Jurkat, Clone E6-1 (cell line): ENCODE results near the gene SEMA7A.

Source experiments
- DNase-seq: peaks from one replicate; pipeline ENCODE4 v3.0.0-alpha.2; 2011; ENCODE audit warnings: low read depth, low spot score
- H3K4me3 ChIP-seq: 2 replicates; pipeline ENCODE4 v1.5.1; 2011; ENCODE audit warnings: mild to moderate bottlenecking, low read length, control low read depth, moderate library complexity

Gene SEMA7A

DNA sequence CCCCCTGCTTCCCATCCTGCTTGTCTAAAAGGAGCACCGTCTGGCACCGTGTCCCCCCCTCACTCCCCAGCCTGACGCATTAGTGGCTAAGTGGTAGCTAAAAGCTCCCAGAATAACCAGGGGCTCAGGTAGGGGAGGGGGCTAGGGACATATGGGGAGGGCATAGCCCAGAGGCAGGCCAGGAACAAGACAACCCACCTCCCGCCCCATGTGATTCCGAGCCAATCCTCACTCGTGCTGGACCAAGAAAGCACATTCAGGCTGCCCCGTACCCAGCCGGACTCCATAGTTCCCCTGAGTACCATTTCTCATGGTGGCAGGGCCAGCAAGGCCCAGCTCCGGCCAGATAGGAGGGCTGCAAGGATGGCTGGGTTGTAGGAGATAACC is 11.5 kb downstream of the SEMA7A start:
- DNase-seq, result no peak

DNA sequence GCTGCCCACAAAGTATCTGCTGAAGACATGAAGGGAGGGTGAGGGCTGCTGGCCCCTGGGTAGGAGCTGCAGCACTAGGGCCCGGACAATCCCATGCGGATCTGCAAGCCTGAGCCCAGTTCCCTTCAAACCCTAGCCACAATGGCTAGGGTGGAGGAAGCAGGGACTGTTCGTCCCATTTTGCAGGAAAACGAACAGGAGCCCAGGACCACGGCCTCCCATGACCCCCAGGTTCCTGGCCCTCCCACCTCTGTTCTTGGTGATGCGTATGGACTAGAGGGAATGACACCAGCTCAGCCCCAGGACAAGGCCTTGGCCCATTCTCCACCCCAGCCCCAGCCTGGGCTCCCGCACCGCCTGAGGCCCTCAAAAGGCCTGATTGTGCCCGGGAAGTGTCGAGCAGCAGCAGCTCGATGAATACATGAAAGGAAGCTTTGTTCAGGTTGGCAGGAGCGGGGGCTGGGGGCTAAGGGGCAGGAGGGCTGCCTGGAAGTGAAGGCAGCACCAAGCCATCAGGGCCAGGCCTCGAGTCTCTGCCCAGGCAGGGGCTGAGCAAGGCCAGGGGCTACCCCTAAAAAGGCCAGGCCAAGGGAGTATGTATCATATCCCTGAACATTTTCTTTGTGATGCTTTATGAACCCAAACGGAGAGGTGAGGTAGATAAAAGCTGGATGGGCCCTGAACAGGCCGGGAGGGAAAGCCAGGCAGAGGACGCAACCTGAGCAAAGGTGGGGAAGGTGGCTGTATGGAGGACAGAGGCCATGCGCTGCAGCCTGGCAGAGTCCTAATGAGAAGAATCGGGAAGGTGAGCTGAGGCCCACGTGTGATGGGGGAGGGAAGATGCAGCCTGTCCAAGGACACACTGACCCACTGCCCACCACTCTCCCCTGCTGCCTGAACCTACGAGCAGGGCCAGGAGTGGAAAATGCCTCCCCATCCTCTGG is 12.2 kb downstream of the SEMA7A start:
- H3K4me3 ChIP-seq, result no peak overlapping the region

More for the DNA sequence above, 11.5 kb downstream of the SEMA7A start:
- H3K4me3 ChIP-seq, result no peak overlapping the region

DNA sequence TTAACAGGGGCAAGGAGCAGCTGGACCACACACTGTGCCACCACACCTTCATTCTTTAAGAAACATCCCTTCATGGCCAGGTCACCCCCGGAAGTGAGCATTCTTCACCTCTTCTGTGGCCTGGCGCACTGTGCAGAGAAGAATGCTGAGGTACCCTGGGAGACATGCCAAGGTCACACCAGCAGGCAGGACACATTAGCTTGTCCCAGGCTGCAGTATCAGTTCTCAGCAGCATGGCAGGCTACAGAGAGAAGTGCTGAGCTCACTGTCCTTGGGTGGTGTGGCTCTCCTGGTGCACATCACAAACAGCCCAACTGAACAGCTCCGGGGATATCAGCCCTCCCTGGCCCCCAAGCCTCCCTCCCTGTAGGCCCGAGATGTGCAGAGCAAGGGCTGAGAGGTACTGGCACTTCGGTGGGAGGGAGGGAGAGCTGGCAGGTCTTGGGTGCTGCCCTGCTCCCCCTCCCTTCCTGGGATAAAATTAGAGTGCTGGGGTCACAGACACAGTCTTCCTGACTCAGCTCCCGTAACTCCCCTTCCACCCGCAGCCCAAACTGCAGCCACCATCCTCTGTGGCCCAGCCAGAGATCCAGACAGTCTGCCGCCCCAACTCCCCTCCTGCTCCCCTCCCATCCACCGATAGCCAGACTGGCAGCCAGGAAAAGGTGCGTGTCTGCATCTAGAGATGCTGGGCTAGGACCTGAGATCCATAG is 13.4 kb downstream of the SEMA7A start:
- H3K4me3 ChIP-seq, result no peak overlapping the region
- DNase-seq, result no peak

More for the DNA sequence above, 12.2 kb downstream of the SEMA7A start:
- no peak for DNase-seq

DNA sequence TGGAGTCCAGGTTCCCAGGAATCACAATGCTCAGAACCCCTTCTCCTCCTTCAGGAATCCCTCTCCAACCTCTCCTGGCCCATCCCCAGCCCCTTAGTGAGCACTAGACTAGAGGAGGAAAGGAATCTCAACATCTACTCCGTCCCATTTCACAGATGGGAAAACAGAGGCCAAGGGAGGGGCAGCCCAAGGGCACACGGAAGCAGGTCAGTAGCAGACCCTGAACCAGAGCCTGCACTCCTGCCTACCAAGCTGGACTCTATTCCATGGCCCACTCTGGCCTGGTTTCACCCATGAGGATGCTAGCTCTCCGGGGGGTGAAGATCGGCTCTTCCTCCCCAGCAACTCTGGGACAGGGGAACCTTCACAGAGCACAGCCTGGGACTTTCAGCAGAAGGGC is 14.3 kb downstream of the SEMA7A start:
- no peak overlapping the region for H3K4me3 ChIP-seq

DNA sequence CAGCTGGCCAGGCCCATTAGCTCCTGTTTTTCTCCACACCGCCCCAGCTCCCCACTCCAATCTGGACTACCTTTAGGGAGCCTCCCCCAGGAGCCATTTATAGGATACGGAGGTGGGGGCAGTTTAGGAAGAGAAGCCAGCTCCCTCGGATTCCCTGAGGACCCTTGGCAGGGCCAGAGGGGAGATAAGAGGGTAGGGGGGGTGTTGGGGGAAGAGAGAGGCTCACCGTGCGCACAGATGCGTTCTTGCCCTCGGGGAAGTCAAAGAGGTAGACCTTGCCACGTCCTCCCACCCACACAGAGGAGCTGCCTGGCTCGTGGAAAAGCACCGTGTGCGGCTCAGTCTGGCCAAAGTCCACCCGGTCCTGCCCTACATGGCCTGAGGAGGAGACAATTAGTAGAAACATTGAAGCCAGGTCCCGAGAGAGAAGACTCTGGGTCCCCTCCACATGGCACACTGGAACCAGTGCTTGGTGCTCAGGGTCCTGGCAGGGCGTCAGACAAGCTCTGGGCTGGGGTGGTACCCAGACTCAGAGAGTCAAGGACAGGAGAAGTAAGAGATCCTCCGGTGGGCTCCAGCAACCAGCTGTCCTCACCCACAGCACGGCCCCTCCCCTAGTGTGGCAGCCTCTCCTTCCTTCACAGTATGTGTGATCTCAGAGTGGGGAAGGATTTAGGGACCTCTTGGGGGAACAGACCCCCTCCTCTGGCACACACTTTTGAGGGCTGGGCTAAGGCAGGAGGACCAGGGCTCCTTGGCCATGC is 15.0 kb downstream of the SEMA7A start:
- no peak for DNase-seq
- no peak overlapping the region for H3K4me3 ChIP-seq

More for the DNA sequence above, 14.3 kb downstream of the SEMA7A start:
- DNase-seq, result no peak

DNA sequence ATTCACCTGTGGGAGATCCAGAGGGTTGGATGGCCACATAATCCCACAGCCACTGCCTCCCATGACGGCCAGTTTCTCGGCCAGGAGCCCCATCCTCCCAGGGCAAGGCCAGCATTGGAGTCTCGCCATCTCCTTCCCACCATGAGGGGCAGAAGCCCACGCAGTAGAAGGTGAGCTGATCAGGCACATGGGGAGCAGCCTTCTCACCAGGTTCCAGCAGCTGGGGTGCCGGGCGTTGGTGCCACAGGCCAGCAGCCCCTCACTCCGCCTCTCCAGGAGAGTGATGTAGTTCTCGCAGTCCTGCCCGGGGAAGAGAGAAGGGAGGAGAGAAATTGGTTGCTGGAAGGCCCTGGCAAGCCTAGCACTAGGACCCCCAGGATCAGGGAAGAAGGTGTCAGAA is 16.1 kb downstream of the SEMA7A start:
- DNase-seq, result no peak
- no peak overlapping the region for H3K4me3 ChIP-seq

DNA sequence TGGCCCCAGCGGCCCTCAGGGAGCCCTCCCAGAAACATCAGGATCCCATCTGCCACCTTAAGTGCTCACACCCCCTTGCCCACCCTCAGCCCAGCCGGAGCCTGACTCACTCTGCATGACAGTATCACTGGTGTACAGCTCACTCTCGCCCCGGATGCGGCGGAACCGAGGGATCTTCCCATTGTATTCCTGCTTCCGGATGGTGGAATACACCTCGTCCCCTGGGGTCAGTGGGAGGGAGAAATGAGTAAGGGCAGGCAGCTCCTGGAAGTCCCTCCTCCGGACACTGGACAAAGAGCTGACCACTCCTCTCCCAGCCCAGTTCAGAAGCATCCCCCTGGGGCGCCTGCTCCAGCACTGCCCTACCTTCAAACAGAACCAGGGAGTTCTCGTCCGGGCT is 16.5 kb downstream of the SEMA7A start:
- H3K4me3 ChIP-seq, result no peak overlapping the region
- no peak for DNase-seq

DNA sequence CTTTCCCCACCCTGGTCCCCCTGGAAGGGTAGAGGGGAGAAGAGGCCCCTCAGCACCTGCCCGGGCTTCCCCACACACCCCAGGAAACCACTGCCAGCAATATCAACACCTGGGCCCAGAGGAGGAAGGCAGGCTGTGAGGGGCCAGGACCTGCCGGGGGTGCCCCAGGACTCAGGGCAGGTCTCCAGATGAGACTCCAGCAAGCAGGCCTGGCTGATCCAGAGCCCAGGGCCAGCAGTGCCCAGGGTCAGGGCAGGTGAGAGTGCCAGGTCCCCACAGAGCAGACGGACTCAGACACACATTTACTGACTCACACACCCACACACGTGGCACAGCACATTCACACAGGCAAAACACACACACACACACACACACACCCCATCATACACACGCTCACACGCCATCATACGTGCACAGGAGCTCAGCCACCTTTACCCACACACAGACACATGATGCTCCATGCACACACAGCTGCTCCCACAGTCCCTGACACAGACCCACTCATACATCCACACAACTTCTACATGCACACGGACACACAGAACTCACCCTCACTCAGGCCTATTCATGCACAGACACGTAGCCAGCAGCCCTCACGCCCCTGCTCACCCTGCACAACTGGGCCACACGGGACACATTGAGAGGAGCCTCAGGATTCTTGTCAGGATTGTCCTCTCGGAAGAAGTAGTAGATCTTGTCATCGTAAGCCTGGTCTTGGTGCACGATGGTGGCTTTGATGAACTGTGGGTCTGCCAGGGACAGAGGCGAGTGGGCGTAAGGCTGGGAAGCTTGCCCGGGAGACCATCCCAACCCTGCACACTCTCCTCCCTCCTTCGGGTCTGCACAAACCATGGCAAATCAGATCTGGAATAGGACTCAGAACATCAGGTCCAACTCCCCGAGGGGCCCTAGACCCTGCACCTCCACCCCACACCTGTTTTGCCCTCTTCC is 17.5 kb downstream of the SEMA7A start:
- no peak for DNase-seq
- H3K4me3 ChIP-seq, result no peak overlapping the region

DNA sequence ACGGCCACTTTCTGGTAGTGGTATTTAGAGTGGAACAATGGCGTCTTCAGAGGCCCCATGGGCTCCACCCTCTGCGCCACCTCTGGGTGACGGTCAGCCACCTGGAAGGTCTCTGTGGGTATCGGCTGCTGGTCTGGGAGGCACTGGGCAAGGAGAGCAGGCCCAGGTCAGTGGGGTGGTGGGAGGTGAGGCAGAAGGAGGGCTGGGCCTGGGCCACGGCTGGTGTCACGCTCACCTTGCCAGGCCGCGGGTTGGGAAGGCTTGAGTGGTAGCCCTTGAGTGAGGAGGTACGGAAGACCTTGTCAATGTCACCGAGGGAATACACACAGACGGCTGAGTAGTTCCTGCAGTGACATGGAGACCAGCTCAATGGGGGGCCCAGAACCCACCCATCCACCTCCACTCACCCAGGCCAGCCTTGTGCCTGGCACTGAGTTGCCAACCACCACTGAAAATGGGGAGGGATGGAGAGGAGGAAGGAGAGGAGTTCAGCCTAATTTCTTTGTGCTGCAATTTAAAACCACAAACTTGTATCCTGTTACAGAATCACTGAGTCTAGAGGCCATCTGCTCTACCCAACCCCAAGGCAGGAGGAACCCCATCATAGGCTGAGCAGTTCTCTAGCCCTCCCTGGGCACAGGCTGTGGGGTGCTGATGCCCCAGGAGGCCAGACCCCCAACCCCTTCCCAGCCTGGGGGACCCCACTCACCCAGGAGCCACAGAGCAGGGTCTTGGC is 19.0 kb downstream of the SEMA7A start:
- peak; percentile 55 for DNase-seq

DNA sequence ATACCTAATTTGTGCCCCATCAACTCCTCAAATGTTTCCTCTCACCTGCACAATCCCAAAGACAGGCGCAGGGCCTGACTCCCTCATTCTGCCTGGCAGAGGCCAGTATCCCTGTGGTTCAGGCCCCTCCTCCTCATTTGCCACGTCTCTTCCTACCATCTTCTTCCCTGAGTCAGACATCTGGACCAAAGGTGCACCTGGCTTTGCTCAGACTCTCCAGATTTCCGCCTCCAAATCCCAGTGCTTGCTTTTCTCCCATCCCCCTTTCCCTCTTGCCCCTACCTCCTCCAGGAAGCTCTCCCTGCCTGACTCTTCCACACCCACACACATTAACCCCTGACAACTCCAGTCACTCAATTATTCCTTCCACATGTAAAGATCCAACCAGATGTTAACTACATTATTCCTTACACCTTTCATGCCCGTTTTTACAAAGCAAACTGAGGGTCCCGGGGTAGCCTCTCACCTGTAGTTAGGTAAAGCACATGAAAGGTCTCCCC is 19.6 kb downstream of the SEMA7A start:
- H3K4me3 ChIP-seq, result no peak overlapping the region
- DNase-seq, result no peak

More for the DNA sequence above, 19.0 kb downstream of the SEMA7A start:
- no peak overlapping the region for H3K4me3 ChIP-seq

DNA sequence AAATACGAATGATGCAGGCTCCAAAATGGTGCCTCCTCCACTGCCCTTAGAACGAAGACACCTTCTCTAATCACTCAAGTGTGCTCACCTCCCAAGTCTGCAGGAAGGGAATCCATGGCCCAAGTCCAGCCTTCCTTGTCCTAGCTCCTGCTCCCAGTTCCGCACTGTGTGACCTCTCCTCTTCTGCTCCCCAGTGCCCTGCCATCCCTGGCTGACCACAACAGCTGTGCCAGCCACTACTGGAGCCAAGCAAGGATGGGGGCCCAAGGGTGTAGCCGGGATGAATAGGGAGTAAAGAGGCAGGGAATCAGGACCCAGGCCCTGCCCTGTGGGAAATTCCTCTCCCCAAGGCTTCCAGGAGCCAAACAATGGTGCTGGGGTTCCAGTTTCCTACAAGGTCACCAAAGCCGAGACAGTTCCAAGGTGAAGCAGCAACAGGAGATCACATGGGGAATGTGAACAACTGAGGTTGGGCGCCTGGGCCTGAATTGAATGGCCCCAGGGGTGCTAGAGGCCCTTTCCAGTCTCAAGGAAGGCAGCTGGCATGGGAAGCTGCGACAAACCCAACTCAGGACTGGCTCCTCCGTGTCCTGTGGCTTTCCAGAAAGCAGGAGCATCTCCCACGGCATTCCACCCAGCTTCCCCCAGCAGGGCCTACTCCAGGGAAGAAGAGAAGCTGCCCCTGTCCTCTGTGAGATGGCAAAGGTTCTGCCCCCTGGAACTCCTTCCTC is 20.2 kb downstream of the SEMA7A start:
- no peak overlapping the region for H3K4me3 ChIP-seq
- DNase-seq, result no peak

DNA sequence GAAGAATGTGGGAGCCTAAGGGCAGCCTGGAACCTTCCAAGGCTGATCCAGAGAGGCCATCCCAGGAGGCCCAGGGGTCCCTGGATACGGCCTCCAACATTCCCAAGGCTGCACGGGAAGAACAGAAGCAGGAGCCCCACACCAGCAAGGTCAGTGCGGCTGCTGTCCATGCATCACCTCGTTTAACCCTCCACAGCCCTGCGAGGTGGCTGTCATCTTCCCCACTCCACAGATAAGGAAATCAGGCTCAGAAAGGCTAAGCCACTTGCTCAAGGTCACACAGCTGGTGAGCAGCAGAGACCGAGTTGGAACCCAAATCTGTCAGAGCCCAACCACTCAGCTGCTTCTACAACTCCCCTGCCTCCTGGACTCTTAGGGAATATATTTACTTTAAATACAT is 21.6 kb downstream of the SEMA7A start:
- DNase-seq, result no peak
- H3K4me3 ChIP-seq, result no peak overlapping the region

DNA sequence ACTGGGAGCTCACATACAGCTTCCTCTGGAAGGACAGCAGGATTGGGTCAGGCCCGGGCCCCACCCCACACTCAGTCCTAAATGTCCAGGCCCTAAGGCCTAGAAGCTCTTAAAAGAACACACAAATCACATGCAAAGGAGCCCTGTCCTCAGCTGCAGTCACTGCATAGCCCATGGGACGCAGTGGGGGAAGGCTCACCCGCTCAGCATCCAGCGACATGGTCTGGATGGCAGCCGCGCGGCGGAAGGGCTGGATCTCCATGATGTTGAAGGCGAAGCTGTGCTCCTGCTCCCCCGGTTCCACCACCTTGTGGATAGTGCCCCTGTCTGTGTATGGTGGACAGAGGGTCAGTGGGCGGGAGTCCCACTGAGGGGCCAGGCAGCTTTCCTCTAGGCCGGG is 22.1 kb downstream of the SEMA7A start:
- no peak overlapping the region for H3K4me3 ChIP-seq
- no peak for DNase-seq

DNA sequence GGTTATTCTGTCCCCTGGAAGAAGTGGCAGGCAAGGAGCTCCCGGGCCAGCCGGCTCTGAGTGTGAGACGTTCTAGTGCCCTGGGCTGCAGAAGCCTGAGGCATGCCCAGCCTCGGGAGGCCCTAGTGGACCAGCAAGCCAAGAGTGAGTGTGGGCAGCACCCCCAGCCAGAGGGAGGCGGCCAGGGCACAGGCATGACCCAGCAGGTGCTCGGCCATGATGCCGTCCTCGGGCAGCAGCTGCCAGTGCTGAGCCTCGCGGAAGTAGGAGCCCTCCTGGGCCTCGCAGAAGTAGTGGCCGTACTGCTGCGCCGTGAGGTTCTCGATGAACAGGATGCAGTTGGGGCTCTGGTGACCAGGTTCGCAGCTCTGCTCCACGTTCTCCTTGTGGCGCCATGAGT is 23.3 kb downstream of the SEMA7A start:
- DNase-seq, result no peak

DNA sequence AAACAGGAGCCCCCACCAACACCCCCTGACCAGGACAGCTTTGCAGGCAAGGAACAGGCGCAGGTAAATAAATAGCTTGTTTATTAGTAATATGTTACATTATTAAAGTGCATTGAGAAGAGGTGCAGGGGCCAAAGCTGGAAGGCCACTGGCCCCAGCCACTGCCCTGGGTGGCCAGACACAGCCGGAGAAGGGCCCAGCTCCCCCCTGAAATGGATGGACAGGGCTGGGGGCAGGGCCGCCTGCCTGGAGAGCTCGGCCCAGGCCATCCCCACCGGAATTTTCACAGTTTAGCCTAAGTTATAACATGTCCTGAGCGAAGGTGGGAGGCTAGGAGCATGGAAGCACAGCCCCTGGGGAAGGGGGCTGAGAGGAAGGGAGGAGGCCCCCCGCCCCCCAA is 24.5 kb downstream of the SEMA7A start:
- DNase-seq, result no peak
- H3K4me3 ChIP-seq, result no peak overlapping the region

More for the DNA sequence above, 23.3 kb downstream of the SEMA7A start:
- no peak overlapping the region for H3K4me3 ChIP-seq

DNA sequence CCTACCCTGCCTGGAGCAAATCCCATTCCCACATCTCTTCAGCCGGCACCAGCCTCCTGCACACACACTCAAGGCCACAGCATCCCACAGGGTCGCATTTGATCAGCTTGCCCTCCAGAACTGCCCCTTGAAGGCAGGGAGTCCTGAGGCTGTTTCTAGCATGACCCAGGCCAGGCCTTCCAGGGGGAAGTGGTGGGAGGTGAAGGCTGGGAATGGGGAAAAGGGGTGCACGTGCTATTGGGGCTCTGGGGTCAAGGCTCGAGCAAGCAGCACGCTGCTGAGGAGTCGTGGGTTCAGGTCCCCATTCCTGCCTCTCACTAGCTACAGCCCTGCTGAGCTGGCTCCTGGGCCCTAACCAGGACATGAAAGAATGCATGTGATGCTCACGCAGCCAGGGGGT is 24.9 kb downstream of the SEMA7A start:
- no peak overlapping the region for H3K4me3 ChIP-seq
- DNase-seq, result no peak

DNA sequence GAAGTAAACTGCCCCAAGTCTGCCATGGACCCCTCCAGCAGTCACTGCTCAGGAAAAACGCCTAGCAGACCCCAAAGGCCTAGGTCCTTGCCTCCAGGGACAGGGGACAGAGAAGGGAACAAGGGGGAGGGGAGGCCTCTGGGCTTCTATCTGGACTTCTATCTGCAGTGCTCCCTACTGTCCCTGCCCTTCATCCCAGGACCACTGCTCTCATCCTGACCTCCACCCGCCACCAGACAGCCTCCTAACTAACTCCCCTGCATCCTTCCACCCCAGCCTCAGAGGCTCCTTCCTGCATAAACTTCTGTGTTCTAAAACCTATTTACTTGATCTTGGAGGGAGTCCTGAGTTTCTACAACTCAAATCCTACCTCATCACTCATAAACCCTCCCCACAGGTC is 25.4 kb downstream of the SEMA7A start:
- no peak for DNase-seq
- no peak overlapping the region for H3K4me3 ChIP-seq
